Measurements from ENCODE around the gene RASA3. TPM values are rescaled to one million over a fixed set of nuclear protein-coding genes. Genes with fewer than 3 reads are reported as not detected.

Gene RASA3
- total RNA-seq, 1 donor from 2014 or later: 12.7 TPM

DNA sequence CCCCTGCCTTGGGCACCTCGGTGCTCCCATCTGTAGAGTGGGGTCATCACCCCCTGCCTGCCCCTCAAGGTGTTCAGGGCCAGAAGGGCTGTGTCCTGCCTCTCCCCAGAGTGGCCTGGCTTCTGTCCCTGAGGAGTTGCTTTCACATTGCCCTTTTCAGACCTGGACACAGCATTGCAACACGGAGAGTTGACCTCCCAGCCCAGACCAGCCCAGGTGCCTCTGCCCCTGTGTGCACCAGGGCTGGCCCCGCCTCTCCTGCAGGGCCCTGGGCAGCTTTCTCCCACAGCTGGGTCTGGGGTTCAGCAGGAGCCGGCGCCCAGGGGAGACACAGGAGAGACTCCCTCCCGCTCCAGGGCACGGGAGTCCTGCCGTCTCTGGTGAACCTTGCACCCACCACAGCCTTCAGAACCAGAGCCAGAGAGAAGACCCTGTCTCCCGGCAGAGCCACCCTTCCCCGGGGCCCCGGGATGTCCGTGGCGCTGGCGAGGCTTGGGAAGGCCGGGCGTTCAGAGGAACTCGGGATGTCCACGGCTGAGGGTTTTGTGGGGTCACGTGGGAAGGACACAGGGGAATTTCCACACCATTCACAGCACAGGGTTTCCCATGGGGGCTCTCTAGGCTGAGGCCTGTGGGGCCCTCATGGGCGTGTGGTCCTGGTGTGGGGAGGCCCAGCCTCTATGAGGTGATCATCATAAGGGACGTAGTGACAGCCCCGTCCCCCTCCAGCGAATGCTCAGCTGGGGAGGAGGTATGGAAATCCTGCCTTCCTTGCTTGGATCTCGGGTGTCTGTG lies 181.8 kb downstream of the RASA3 start:
- intact Hi-C loops (cut with DNase I): loop anchor here (1.0 kb wide), 1 partner anchor 276 kb away; no protein-coding TSS in a partner anchor
- ATAC-seq (no peak), DNase-seq (ENCODE audit: missing footprints) (no peak)

DNA sequence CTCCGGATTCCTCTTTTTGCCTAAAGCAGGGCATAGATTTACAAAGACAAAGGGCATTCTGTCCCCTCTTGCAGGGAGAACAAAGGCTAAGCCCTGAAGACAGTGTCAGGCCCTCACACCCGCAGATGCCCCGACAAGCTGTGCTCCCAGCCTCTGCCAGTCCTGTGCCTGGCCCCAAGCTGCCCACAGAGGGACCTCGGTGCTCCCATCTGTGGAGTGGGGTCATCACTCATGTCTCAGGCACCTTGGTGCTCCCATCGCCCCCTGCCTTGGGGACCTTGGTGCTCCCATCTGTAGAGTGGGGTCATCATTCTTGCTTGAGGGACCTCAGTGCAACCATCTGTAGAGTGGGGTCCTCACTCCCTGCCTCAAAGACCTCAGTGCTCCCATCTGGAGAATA lies 182.9 kb downstream of the RASA3 start:
- ATAC-seq (no peak), DNase-seq (ENCODE audit: missing footprints) (no peak)
- intact Hi-C loops (cut with DNase I): no loop called here

DNA sequence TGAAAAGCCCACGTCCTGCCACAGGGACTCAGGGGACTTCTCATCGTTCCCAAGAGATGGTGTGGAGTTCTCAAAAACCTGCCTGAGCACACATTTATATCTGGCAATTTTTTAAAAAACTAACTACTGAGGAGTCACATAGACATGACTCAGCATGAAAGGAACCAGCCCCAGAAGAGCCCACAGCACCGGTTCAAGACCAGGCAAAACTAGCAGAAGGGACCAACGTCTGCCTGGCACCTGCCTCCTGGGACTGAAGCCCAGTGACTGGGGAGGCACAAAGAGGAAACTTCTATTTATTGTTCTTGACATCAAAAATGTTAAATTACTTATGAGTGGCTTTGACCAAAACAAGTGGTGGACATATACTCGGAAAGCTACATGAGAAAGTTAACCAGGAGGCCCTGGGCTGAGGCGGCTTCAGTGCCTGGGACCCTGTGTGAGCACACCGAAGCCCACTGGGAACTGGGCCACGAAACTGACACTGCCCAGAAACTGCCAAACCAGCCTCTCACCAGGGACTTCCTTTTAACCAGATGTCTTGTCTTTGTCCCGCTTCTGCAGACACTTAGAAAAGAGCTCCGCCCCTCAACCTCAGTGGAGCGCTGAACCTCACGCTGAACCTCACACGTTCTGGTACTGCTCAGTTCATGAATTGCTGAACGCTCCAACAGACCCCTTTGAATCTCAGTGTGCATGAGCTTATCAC lies 184.2 kb downstream of the RASA3 start:
- ATAC-seq: no peak
- peak; percentile 67 for DNase-seq (ENCODE audit: missing footprints)
- intact Hi-C loops (cut with DNase I): no loop called here

DNA sequence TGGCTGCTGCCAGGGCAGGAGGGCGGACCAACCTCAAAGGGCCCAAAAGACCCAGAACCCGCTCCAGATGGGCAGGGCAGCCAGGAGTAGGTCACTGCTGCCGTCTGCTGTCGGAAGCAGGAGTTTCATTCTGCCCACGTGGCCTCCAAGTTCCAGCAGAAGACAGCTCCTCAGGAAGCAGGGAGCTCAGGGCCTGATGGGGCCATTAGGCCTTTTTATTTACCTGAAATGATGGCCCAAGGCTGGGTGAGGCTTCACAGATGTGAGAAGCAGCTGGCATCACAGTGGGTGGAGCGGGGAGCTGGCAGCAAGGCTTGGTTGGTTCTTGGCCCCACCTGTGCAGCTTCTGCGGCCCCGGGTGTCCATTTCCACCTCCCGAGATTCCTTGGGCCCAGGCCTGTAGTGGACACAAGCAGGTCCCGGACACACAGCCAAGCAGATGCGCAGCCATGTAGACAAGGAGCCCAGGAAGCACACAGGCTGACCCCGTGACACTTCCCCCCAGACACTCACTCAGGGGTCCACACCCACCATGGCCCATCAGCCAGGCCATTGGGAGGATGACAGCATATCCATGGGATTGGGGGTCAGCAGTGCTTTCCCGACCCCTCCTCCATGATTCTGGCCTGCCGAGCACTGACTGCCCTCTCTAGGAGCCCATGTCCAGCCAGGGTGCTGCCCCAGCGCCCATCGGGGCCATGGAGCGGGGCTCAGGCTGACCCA lies 185.0 kb downstream of the RASA3 start:
- ATAC-seq (peak; percentile 53), DNase-seq (ENCODE audit: missing footprints) (no peak)

DNA sequence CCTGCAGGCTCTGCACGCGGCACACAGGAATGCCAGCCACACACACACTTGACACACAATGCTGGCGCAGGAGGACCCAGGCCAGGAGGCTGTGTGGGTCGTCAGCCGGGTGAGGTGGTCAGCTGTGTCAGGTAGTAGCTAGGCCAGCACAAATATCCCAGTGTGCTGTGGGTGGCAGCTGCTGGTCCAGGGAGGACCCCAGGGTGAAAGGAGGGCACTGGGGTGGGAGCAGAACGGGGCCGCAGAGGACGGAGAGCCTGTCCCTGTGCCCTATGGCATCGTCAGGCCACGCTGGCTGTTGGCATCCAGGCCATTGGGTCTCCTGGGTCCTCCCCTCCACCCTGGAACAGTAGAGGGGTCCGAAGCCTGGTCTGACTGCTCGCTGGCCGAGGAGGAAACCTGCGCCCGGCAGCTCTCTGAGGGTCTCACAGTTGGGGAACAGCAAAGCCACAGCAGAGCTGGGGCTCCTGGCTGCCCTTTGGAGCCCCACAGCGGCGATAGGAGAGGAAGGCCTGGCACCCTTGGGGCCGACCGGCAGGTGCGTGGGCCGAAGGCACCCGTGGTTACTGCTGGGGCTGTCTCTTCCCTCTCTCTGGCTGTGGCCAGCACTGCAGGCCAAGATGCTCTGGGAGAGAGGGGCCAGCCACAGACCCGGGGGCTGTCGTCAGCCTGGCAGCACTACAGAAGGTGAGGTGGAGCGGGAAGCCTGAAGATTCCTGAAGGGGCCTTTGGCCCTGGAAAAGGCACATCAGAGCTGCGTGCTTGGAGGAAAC lies 185.8 kb downstream of the RASA3 start:
- no peak for ATAC-seq
- no peak for DNase-seq (ENCODE audit: missing footprints)
- intact Hi-C loops (cut with DNase I): loop anchor here (1.0 kb wide), 1 partner anchor 129 kb away; no protein-coding TSS in a partner anchor

More for the DNA sequence above, 185.0 kb downstream of the RASA3 start:
- intact Hi-C loops (cut with DNase I): loop anchor here (1.0 kb wide), 1 partner anchor 130 kb away; no protein-coding TSS in a partner anchor

DNA sequence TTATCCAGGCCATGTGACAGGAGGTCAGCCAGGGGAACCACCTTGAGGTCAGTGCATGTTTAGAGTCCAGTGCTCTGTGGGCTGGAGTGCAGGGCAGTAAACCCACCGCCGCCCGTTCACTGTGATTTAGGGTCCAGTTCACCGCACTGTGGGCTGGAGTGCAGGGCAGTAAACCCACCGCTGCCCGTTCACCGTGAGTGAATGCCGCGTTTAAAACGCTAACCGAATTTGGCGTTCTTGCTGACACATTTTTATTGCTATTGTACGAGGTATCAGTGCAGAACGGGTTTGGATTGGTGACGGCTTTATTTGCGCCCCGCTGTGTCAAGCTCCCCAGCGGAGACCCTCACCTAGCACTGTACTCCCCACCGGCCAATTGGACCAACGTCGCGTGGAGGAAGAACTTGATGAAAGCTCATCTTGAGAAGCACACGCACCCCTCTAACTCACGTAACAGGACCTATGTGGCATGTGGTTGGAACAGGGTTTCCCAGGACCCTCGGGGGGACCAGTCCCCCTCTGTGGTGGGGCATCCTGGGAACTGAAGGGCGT lies 186.5 kb downstream of the RASA3 start:
- DNase-seq (ENCODE audit: missing footprints) (no peak), ATAC-seq (no peak)
- intact Hi-C loops (cut with DNase I): no loop called here

DNA sequence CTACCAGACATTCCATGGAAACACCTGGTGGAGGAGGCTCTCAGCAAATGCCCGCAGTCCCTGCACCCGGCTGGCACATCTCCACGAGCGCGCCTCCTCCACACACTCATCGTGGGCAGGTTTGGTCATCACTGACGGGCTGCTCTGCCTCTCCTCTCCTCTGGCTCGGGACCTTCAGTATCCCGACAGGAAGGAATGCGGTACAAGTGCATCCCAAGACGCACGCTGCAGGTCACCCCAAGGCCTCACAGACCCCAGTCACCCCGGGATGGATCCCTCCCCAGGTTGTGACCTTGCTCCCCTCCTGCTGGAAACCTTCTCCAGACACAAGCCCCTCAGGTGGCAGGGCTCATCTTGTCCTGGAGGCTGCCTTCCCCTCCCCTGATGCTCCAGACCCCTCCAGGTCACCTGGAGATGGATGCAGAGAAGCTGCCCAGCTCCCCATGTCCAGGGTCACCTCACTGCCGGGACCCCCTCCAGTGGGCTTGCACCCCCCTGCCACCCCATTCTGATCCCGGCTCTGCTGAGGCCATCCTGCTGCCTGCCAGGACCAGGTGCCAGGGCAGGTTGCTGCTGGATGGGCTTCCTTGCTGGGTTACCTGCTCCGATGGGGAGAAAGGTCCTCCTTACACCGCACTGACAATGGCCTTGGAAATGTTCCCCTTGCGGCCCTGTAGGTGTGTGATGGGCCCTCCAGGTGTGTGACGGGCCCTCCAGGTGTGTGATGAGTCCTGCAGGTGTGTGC lies 188.4 kb downstream of the RASA3 start:
- DNase-seq (ENCODE audit: missing footprints): no peak
- intact Hi-C loops (cut with DNase I): no loop called here
- ATAC-seq: no peak

DNA sequence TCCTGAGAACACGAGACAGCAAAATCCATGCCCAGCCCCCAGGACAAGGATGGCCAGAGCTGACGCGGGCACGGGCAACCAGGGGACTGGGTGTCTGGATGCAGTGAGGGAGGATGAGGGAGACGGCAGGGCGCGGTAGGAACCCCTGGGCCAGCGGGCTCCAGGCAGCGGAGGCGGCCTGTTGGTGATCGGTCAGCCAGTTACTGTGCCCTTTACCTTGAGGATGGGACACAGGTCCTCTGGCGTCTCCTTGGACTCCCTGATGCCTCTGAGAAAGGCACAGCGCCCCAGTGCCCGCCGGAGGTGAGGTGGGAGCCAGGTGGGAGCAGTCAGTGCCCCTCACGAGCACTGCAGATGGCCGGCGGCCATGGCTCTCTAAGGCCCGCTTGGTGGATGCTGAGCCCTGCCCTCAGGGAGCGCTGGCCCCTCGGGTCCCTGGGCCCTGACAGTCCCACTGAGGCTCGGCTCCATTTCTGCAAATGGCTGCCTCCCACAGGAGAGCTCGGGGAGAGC lies 189.8 kb downstream of the RASA3 start:
- DNase-seq (ENCODE audit: missing footprints): no peak
- intact Hi-C loops (cut with DNase I): no loop called here
- no peak for ATAC-seq

DNA sequence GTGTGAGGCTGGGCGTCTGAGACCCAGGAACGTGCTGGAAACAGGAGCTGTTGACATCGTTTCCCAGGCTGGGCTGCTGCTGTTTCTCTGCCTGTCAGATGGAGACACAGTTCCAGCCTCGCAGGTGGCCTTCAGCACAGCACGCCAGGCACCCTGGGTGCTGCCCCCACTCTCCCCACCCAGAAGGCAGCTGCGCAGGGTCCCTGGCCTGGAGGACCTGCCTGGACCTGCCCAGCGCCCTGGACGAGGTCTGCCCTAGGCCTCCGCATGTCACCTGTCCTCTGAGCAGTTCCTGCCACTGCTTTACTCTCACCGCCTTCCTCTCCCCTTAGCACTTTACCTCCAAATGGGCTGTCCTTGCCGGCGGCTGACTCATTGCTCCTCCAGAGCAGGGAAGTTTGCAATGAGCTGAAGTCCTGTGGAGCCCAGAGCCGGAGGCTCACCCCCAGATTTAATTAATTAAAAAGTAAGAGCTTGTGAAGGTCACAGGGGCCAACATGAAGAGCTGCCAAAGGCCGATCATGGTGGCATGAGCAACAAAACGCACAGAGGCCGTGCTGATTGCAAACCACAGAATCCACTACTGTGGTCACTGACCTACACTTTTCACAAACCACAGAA lies 190.7 kb downstream of the RASA3 start:
- ATAC-seq (no peak), DNase-seq (ENCODE audit: missing footprints) (no peak)
- intact Hi-C loops (cut with DNase I): no loop called here

DNA sequence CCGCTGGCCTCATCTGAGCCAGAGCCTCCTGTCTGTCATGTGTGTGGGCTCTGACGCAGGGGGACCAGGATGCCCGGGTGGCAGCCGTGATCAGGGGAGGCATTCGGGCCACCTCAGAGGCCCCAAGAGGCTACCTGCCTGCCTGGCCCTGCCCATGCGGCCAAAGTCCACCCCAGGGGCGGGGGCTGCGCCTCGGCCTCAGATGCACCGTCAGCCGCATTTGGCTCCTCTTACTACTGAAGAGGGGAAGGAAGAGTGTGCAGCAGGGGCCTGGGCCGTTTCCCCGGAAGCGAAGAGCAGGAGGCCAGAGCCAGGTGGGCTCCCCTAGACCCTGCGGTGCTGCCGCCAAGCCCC lies 192.5 kb downstream of the RASA3 start:
- no peak for ATAC-seq
- no peak for DNase-seq (ENCODE audit: missing footprints)
- intact Hi-C loops (cut with DNase I): no loop called here

DNA sequence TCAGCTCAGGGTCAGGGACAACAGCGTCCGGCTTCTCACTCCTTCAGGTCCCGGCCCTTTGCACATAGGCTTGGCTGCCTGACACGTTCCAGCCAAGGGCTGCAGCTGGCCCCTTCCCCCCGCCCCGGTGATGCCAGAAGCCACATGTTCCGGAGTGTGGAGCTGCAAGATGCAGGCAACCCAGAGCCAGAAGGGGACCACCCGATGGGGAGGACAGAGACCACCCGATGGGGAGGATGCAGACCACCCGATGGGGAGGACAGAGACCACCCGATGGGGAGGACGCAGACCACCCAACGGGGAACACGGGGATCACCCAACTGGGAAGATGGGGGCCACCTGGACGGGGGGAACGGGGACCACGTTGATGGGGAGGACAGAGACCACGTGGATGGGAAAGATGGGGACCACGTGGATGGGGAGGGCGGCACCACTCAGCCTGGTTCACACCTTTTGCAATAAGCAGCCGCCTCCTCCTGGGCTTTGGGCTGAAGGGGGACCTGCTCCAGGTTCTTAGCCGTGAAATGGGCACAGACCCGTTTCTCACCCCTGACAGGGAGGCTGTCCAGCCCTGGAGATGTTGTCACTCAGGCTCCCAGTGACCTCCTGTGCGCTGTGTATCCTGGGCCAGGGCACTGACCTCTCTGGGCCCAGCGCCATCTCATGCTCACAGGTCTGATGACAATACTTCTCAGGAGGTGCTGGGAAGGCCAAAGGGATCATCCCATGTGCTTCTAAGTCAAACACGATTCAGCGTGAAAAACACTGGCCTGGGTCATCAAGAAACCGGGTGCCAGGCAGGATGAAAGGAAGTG lies 193.1 kb downstream of the RASA3 start:
- DNase-seq (ENCODE audit: missing footprints) (no peak), ATAC-seq (peak; percentile 9)
- intact Hi-C loops (cut with DNase I): no loop called here

DNA sequence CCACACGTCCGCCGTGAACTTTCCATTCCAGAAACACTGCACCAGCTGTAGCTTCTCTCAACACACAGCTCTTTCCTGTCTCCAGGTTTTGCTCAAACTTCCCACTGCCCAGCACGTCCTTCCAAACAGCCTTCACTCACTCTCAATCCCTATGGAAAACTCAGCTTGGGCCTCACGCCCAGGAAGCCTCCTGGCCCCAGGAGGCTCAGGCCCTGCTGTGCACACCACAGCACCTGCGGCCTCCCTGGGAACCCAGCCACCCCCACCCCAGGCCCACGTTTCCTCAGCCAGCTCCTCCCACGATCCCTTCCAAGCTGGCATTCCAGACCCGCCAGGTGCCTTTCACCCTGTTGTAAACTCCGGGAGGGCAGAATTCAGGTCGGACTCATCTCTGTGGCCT lies 193.7 kb downstream of the RASA3 start:
- intact Hi-C loops (cut with DNase I): no loop called here
- ATAC-seq: peak; percentile 43
- no peak for DNase-seq (ENCODE audit: missing footprints)

DNA sequence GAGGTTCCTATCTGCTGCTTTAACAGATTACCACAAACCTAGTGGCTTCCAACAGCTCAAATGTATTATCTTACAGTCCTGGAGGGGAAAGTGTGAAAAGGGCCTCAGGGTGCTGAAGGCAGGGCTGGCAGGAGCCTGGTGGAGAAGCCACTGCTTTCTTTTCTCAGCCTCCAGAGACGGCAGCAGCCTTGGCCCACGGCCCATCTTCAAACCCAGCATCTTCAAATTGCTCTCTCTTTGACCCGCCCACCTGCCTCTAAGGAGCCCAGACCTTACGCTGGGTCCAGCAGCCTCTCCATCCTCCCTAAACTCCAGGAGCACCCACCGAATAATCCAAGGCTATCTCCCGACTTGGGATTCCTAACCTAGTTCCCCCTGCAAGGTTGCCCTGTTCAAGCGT lies 194.2 kb downstream of the RASA3 start:
- ATAC-seq: no peak
- intact Hi-C loops (cut with DNase I): no loop called here
- DNase-seq (ENCODE audit: missing footprints): no peak

DNA sequence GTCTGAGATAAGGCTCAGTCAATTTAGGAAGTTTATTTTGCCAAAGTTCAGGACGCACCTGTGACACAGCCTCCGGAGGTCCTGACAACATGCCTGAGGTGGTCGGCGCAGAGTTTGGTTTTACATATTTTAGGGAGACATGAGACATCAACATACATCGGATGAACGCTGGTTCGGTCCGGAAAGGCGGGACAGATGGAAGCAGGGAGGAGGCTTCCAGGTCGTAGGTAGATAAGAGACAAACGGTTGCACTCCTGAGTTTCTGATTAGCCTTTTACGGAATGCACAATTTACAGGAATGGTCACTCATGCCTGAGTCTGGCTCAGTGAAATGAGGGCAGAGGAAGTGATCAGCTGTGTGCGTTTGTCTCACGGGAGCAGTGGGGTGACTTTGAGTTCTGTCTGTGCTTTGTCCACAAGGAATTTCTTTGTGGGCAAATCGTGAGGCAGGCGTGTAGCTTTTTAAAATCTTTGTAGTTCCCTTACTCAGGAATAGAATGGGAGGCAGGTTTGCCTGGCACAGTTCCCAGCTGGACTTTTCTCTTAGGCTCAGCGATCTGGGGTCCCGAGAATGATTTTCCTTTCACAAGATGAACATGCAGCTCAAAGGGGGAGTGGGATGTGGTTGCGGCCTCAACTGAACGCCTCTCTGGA lies 194.8 kb downstream of the RASA3 start:
- ATAC-seq (no peak), DNase-seq (ENCODE audit: missing footprints) (no peak)
- intact Hi-C loops (cut with DNase I): no loop called here

DNA sequence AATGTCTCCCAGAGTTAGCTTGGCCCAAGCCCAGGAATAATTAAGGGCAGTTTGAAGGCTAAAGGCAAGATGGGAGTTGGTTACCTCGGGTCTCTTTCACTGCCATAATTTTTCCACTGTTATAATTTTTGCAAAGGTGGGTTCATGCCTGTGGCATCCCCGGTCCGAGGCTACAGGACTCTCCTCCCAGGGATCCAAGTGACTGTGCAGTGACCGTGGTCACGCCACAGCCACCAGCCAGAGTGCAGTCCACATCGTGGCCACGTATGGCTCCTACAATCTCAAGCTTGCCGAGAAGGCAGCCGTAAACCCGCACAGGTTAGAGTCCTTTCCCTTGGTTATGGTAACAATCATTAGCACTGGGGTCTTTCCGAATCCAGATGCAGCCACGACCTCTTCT lies 195.3 kb downstream of the RASA3 start:
- no peak for DNase-seq (ENCODE audit: missing footprints)
- intact Hi-C loops (cut with DNase I): no loop called here
- ATAC-seq: no peak

Measured in Right ventricle myocardium inferior (tissue), 1 donor.